ENCODE results near the gene NR2C2. TPM values are rescaled to one million over a fixed set of nuclear protein-coding genes. Genes with fewer than 3 reads are reported as not detected.
A peak's percentile ranks its signal among the peaks of the same experiment; 100 is the strongest.

NR2C2 gene
- total RNA-seq, 2 donors from 2014 or later = 75.9 to 79.1 TPM

DNA sequence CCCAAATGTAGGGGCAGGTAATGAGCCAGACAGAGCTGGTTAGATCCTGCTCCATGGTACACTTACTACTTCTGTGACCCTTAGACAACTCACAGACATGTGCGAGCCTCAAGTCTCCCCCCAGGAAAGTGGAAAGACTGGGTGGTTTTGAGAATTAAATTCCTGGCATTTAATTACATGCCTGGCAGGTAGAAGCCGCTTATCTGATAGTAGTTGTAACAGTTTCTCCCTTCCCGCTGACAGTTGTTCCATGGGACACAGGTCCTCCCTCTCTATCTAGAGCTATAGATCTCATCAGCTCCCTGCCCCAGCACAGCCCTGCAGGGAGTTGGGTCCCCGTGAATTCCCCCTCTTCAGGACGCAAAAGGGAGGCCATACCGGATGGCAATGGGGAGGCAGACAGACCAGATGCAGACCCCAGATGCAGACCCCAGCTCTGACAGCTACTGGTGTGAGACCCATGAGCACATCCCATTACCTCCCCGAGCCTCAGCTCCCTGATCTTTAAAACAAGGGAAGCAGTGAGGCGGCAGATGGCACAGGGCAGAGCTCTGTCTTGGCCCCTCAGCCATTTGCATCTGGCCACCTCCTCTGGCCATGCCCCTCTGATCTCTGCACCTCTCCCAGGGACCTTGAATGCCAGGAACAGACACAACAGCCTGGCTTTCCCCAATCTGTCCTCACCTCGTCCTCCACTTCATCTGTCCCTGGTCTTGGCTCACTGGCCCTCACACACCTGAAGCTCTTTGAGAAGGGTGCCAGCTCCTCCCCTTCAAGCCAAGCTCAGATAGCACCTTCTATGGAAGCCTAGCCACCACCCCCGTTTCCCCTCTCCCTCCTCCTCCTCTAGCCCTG lies 34.1 kb upstream of the NR2C2 start:
- no peak overlapping the region for H3K27ac Mint-ChIP-seq
- no peaks in the 10 kb centered on the region for H3K4me1 Mint-ChIP-seq (ENCODE audit: low read depth)
- no peaks in the 10 kb centered on the region for H3K9me3 Mint-ChIP-seq

DNA sequence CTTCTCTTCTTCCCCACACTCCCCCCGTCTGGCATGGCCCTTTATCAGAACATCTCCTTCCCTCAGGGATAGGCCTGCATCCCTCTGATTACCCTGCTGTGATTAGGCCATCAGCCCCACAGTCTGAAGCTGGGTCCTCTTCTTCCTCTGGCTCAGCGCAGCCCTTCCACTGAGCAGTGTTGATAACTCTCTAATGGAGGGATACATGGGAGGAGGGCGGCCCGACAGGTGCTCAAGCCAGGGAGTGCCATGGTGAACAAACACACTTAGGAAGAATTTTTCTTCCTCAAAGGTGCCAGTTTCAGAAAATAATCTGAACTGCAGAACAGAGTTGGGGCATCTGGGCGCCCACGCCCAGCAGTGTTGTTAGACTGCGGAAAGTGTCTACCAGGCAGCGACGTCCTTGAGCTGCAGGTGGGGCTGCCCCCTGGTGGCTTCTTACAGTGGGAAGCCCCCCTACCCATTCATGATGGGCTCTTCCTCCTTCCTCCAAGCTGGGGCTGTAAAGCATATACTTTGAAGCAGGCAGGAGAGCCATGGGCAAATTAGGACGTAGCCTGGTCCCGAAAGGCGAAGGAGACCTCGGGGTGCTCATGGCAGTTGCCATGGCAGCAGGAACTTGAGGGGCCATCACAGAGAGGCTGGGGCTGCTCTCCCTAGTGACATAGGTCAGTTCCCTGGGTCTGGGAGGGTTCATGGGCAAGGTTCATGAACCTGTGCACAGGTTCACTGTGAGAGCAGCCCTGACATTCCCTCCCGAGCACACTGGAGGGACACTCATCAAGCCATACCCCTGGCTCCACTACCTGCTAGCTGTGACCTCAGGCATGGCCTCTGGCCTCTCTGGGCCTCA lies 33.2 kb upstream of the NR2C2 start:
- Mint-ChIP-seq H3K9me3 (no peaks in the 10 kb centered on the region), H3K36me3 (ENCODE audit: insufficient read depth in 2 of 2) (no peaks in the 10 kb centered on the region), H3K4me1 (ENCODE audit: low read depth) (no peaks in the 10 kb centered on the region), H3K4me3 (no peak overlapping the region), H3K27me3 (ENCODE audit: low read depth) (no peaks in the 10 kb centered on the region), H3K27ac (no peak overlapping the region)
- DNase-seq = no peak
- no peak for ATAC-seq (replicated peaks in 1 of 2)

More for the DNA sequence above, 34.1 kb upstream of the NR2C2 start:
- Mint-ChIP-seq H3K27me3 (ENCODE audit: low read depth) (no peaks in the 10 kb centered on the region), H3K36me3 (ENCODE audit: insufficient read depth in 2 of 2) (no peaks in the 10 kb centered on the region), H3K4me3 (no peak overlapping the region)
- DNase-seq = no peak
- no peak for ATAC-seq (replicated peaks in 1 of 2)

DNA sequence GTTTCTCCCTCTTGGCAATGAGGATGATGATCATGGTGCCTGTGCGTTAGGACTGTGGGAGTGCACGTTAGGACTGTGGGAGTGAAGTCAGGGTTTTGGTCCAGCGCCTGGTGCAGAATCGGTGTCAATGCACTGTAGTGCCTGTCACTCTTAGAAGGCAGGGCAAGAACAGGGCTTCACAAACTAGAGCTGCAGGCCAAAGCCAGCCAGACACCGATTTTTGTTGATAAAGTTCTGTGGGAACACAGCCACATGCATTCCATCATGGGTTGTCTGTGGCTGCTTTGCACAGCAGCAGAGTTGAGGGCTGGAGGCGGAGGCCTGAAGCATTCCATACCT lies 32.6 kb upstream of the NR2C2 start:
- H3K4me3 Mint-ChIP-seq = no peak overlapping the region
- DNase-seq (no peak), ATAC-seq (replicated peaks in 1 of 2) (no peak)
- no peaks in the 10 kb centered on the region for H3K9me3 Mint-ChIP-seq
- no peak overlapping the region for H3K27ac Mint-ChIP-seq
- no peaks in the 10 kb centered on the region for H3K36me3 Mint-ChIP-seq (ENCODE audit: insufficient read depth in 2 of 2)
- no peaks in the 10 kb centered on the region for H3K4me1 Mint-ChIP-seq (ENCODE audit: low read depth)
- no peaks in the 10 kb centered on the region for H3K27me3 Mint-ChIP-seq (ENCODE audit: low read depth)

DNA sequence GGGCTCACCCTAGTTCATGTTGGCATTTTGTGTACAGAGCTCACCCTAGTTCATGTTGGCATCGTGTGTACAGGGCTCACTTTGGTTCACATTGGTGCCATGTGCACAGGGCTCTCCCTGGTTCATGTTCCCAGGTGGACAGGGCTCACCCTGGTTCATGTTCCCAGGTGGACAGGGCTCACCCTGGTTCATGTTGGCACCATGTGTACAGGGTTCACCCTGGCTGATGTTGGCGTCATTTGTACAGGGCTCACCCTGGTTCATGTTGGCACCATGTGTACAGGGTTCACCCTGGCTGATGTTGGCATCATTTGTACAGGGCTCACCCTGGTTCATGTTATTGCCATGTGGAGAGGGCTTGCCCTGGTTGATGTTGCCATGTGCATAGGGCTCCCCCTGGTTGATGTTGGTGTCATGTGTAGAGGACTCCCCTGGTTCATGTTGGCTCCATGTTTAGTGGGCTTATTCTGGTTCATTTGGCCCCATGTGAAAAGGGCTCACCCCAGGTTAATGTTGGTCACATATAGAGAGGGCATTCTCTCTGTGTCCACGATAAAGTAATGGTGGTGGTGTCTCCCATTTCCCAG lies 31.7 kb upstream of the NR2C2 start:
- H3K36me3 Mint-ChIP-seq (ENCODE audit: insufficient read depth in 2 of 2) = no peaks in the 10 kb centered on the region
- H3K4me3 Mint-ChIP-seq = no peak overlapping the region
- no peaks in the 10 kb centered on the region for H3K4me1 Mint-ChIP-seq (ENCODE audit: low read depth)
- peak in 1 of 2 donors; percentile 9 for DNase-seq
- no peaks in the 10 kb centered on the region for H3K9me3 Mint-ChIP-seq
- no peak overlapping the region for H3K27ac Mint-ChIP-seq
- peak; percentile 31 to 48 for ATAC-seq (replicated peaks in 1 of 2)
- no peaks in the 10 kb centered on the region for H3K27me3 Mint-ChIP-seq (ENCODE audit: low read depth)

DNA sequence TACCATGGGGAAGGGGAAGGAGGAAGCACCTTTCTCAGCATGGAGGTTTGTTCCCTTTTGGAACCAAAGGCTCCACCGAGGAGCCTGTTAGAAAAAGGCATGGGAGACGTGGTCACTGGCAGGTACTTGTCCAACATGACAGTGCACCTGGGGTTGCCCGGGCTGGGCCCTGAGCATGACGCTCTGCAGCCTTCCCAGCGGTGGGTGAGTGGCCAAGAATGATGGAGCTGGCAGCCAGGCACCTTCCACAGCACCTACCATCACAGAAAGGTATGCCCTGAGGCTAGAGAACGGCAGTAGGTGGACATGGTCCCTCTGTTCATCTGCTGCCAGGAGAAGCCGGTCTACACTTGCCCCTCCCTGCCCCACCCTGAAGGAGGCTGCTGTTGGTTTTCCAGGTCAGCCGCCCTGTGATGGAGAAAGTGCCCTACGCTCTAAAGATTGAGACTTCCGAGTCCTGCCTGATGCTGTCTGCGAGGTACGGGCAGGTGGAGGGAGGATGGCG lies 29.0 kb upstream of the NR2C2 start:
- H3K9me3 Mint-ChIP-seq = no peaks in the 10 kb centered on the region
- no peak for DNase-seq
- no peaks in the 10 kb centered on the region for H3K36me3 Mint-ChIP-seq (ENCODE audit: insufficient read depth in 2 of 2)
- no peak overlapping the region for H3K27ac Mint-ChIP-seq
- no peak for ATAC-seq (replicated peaks in 1 of 2)
- H3K4me3 Mint-ChIP-seq = no peak overlapping the region
- no peaks in the 10 kb centered on the region for H3K4me1 Mint-ChIP-seq (ENCODE audit: low read depth)
- no peaks in the 10 kb centered on the region for H3K27me3 Mint-ChIP-seq (ENCODE audit: low read depth)

DNA sequence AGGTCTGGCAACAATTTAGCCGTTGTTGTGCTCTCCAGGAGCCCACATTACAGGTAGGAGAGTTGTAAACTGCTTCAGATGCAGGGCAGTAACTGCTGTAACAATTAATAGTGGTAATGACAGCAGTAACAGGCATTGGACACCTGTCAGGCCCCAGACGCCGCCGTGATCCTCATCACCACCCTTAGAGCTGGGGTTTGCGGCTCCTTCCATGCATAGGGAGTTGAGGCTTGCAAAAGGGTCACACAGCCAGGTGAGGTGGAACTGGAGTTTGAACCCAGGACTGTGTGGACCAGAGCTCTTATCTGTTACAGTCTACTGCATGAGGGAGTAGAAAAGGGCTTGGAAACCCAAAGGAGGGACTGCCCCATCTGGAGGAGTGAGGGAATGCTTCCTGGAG lies 26.8 kb upstream of the NR2C2 start:
- no peak overlapping the region for H3K4me3 Mint-ChIP-seq
- H3K4me1 Mint-ChIP-seq (ENCODE audit: low read depth) = no peaks in the 10 kb centered on the region
- no peak overlapping the region for H3K27ac Mint-ChIP-seq
- H3K27me3 Mint-ChIP-seq (ENCODE audit: low read depth) = no peaks in the 10 kb centered on the region
- no peak for DNase-seq
- no peak for ATAC-seq (replicated peaks in 1 of 2)
- no peaks in the 10 kb centered on the region for H3K9me3 Mint-ChIP-seq
- no peaks in the 10 kb centered on the region for H3K36me3 Mint-ChIP-seq (ENCODE audit: insufficient read depth in 2 of 2)

DNA sequence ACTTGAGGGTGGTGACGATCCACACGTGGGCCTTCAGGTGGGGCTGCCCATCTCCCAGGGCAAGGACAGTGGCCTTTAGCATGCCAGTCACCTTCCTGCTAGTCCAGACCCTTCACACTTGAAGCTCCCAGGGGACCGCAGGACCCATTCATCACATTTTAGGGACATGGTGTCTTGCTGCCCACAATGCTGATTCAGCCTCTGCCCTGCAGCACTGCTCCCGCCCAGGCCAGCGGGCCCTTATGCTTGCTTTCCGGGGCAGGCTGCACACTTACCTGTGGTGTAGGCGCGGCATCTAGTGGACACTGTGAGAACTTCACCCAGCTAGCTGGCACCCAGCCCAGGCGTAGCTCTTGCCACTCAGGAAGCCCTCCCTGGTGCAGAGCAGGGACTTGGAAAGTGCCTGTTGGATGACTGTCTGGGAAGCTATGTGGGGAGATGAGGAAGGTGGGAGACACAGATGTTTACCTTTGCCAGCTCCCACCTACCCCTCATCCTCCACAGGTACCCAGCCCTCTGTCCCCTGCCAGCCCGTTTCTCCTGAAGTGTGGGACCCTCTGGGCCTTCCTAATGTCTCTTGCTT lies 26.3 kb upstream of the NR2C2 start:
- ATAC-seq (replicated peaks in 1 of 2) (peak; percentile 89 to 93), DNase-seq (peak; percentile 79 to 85)
- Mint-ChIP-seq H3K36me3 (ENCODE audit: insufficient read depth in 2 of 2) (no peaks in the 10 kb centered on the region), H3K9me3 (no peaks in the 10 kb centered on the region), H3K27me3 (ENCODE audit: low read depth) (no peaks in the 10 kb centered on the region), H3K4me3 (no peak overlapping the region), H3K4me1 (ENCODE audit: low read depth) (no peaks in the 10 kb centered on the region), H3K27ac (no peak overlapping the region)

DNA sequence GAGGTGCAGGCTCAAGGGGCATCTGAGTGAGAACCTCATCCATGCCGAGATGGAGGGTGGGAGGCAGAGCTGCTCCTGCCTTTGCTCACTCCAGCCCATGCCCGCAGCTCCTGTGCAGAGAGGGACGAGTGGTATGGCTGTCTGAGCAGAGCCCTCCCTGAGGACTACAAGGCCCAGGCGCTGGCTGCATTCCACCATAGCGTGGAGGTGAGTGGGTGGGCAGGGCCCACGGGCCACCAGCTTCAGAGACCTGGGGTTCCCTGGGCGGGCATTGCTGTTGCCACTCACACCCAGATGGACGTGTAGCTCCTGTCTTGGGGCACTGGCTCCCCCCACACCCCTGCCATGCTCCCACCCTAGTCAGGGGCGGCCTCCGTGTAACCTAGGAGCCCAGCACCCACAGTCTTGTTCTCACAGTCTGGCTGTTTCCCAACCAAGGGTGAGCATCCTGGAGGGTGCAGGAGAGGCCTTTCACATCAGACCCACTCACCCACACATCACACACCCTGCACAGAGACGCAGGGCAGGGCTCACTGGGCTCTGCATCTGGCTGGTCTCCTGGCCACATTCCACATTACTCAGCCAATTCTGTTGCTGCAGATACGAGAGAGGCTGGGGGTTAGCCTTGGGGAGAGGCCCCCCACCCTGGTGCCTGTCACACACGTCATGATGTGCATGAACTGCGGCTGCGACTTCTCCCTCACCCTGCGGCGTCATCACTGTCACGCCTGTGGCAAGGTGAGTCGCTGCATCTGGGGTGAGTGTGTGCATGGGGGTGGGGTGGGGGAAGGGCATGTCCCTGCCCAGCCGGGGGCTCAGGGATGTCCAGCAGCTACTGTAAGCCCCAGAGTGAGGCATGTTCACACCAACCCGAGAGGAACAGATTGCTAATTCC lies 25.3 kb upstream of the NR2C2 start:
- no peaks in the 10 kb centered on the region for H3K27me3 Mint-ChIP-seq (ENCODE audit: low read depth)
- H3K4me3 Mint-ChIP-seq = no peak overlapping the region
- no peak for ATAC-seq (replicated peaks in 1 of 2)
- no peaks in the 10 kb centered on the region for H3K4me1 Mint-ChIP-seq (ENCODE audit: low read depth)
- H3K9me3 Mint-ChIP-seq = no peaks in the 10 kb centered on the region
- DNase-seq = no peak
- no peak overlapping the region for H3K27ac Mint-ChIP-seq
- H3K36me3 Mint-ChIP-seq (ENCODE audit: insufficient read depth in 2 of 2) = no peaks in the 10 kb centered on the region

DNA sequence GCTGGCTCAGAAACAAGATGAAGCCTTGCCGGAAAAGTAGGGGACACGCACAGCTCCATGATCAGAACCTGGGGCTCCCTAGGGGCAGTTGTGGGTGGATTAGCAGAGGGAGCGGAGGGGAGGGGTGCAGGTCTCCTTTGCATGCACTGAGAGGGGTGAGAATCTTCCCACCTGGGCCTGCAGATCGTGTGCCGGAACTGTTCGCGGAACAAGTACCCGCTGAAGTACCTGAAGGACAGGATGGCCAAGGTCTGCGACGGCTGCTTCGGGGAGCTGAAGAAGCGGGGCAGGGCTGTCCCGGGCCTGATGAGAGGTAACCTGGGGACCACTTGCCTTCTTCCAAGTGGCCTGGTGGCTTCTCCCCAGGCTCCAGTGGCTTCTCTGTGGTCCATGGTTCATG lies 24.5 kb upstream of the NR2C2 start:
- DNase-seq (no peak), ATAC-seq (replicated peaks in 1 of 2) (no peak)
- H3K27ac Mint-ChIP-seq = no peak overlapping the region
- no peaks in the 10 kb centered on the region for H3K9me3 Mint-ChIP-seq
- H3K27me3 Mint-ChIP-seq (ENCODE audit: low read depth) = no peaks in the 10 kb centered on the region
- H3K4me3 Mint-ChIP-seq = no peak overlapping the region
- H3K36me3 Mint-ChIP-seq (ENCODE audit: insufficient read depth in 2 of 2) = no peaks in the 10 kb centered on the region
- no peaks in the 10 kb centered on the region for H3K4me1 Mint-ChIP-seq (ENCODE audit: low read depth)

DNA sequence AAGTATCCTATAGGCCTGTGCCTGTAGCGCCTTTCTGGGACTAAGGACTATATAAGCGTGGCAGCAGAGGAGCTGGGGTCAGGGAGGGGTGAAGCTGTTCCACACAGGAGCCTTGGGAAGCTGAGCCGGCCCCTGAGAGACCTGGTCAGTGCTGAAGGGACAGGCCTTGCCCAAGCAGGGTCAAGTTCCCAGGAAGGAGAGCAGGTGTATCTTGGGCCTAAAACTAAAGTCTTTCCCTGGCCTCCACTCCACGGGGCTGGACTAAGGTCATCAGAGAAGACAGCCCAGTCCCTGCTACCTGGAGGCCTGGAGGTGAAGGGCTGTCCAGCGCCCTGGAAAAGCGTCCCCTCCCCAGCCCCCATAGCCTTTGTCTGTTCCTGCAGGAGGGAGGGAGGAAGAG lies 23.9 kb upstream of the NR2C2 start:
- ATAC-seq (replicated peaks in 1 of 2) = no peak
- Mint-ChIP-seq H3K4me1 (ENCODE audit: low read depth) (no peaks in the 10 kb centered on the region), H3K36me3 (ENCODE audit: insufficient read depth in 2 of 2) (no peaks in the 10 kb centered on the region), H3K4me3 (no peak overlapping the region), H3K9me3 (no peaks in the 10 kb centered on the region), H3K27ac (no peak overlapping the region), H3K27me3 (ENCODE audit: low read depth) (no peaks in the 10 kb centered on the region)
- DNase-seq = no peak

DNA sequence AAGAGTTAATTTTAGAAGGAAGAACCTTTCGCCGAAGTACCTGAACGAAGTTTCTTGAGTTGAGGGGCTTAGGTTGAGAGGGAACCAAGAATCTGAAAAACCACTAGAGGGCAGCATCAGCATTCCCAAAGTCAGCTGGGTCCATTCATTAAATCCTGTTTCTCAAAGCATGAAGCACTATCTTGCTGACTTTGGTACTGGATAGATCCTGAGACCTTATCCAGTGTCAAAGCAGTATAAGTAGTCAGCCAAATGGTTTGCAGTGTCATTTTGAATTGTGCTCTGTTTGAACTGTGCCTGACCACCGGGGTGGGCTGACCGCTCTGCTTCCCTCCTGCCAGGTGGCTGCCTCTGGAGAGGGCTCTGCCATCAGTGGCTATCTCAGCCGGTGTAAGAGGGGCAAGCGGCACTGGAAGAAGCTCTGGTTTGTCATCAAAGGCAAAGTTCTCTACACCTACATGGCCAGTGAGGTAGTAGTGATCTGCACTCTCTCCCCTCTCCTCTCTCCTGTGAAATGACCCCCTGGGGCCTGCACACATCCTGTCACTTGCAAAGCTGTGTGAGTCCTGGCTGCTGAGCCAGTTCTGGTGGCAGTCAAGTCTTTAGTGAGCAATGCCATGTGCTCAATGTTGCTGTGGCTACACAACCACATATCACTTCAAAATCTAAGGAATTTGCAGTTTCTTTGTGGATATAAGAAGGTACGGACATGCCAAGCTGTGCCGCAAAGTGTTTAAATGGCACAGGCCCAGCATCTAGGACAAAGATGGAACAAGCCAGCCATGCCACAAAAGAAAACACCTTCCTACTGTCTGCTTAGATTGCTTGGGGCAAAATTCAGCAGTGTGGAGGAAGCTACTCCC lies 21.4 kb upstream of the NR2C2 start:
- ATAC-seq (replicated peaks in 1 of 2) (peak in 1 of 2 donors; percentile 16), DNase-seq (peak in 1 of 2 donors; percentile 35)
- H3K4me1 Mint-ChIP-seq (ENCODE audit: low read depth) = no peaks in the 10 kb centered on the region
- no peaks in the 10 kb centered on the region for H3K36me3 Mint-ChIP-seq (ENCODE audit: insufficient read depth in 2 of 2)
- no peaks in the 10 kb centered on the region for H3K27me3 Mint-ChIP-seq (ENCODE audit: low read depth)
- no peak overlapping the region for H3K27ac Mint-ChIP-seq
- H3K9me3 Mint-ChIP-seq = no peaks in the 10 kb centered on the region
- H3K4me3 Mint-ChIP-seq = no peak overlapping the region

Measured in activated T-cell treated with anti-CD3 and anti-CD28 coated beads, Interleukin-2, amount 50 U/mL, for 72 hours (primary cell).